ENCODE data around the gene PLCB1.
"Not testable (repeated sequence)": the region's sequence is repeated elsewhere in the genome, so short reads cannot be mapped to it uniquely, and the experiment has no call there.

PLCB1 gene

GRCh38 chr20:8363970-8364733 is 232.1 kb downstream of the PLCB1 start:
- H3K36me3 Mint-ChIP-seq = no peaks in the 10 kb centered on the region
- no peaks in the 10 kb centered on the region for H3K4me1 Mint-ChIP-seq

DNA sequence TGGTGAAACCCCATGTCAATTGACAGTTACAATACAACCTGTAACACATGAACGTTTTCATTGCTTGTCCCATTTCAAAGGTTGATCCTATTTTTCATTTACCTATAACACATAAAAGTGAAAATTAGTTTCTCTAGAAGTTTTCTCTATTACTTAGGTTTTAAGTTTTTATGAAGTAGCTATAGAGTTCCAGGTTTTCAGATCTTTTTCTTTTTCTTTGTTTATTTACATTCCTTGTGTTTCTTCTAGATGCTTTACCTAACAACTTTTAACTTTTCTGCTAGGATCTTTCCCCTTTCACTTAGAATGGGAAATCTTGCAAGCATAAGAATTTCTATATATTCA is 232.6 kb downstream of the PLCB1 start:
- H3K4me1 Mint-ChIP-seq = no peaks in the 10 kb centered on the region
- H3K9me3 Mint-ChIP-seq = no peaks in the 10 kb centered on the region
- H3K27me3 Mint-ChIP-seq = no peaks in the 10 kb centered on the region
- no peaks in the 10 kb centered on the region for H3K36me3 Mint-ChIP-seq
- CTCF ChIA-PET = no interaction called here
- no peak overlapping the region for H3K4me3 Mint-ChIP-seq
- H3K27ac Mint-ChIP-seq = no peak overlapping the region
- DNase-seq = no peak

More at GRCh38 chr20:8363970-8364733, 232.1 kb downstream of the PLCB1 start:
- CTCF ChIA-PET = no interaction called here
- Mint-ChIP-seq H3K9me3 (no peaks in the 10 kb centered on the region), H3K27ac (no peak overlapping the region), H3K27me3 (no peaks in the 10 kb centered on the region), H3K4me3 (no peak overlapping the region)
- no peak for DNase-seq

GRCh38 chr20:8365634-8366033 is 233.6 kb downstream of the PLCB1 start:
- Mint-ChIP-seq H3K4me1 (no peaks in the 10 kb centered on the region), H3K36me3 (no peaks in the 10 kb centered on the region), H3K27ac (no peak overlapping the region), H3K9me3 (no peaks in the 10 kb centered on the region), H3K27me3 (no peaks in the 10 kb centered on the region), H3K4me3 (no peak overlapping the region)
- no peak for DNase-seq
- CTCF ChIA-PET = no interaction called here

DNA sequence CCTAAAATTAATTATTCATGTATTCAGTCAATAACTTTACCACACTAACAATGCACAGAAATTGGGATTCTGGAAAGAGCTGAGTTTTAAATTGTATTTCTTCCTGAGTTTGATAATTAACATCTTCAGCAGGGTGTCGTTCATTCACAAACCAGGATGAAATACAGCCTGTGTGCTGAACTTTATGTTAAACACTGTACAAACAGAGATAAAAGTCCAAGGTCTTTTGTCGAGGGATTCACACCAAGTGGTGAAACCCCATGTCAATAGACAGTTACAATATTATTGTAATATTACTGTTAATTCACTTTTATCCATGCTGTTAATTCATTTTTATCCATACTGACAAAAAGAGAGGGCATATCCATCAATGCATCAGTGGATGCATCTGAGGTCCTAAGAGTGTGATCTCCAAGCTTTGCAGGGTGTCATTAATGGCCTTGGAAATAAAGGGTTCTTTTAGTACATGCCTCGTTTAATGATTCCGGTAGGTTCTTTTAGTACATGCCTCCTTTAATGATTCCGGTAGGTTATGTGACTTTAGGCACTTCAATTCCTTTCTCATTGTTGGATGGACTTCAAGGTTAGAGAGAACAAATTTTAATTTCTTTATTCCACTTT is 234.3 kb downstream of the PLCB1 start:
- Mint-ChIP-seq H3K36me3 (no peaks in the 10 kb centered on the region), H3K9me3 (no peaks in the 10 kb centered on the region), H3K4me3 (no peak overlapping the region), H3K27ac (no peak overlapping the region), H3K27me3 (no peaks in the 10 kb centered on the region), H3K4me1 (no peaks in the 10 kb centered on the region)
- CTCF ChIA-PET = no interaction called here
- DNase-seq = no peak

DNA sequence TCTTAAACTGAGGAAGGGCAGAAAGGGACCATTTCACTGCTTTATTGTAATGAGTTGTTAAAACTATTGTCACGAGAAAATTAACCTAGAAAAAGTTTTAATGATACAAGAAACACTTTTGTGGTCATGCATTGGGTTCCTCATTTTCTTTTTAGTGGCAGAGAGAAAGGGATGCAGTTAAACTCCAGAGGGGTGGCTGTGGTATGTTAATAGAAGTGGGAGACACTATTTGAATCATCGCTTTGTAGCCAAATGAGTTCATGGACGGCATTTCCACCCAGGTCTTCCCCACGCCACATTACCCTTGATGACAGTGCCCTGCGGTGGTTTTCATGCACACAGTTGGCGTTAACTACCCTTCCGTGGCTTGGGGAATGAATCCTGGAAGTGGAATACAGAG is 235.6 kb downstream of the PLCB1 start:
- Mint-ChIP-seq H3K27me3 (no peaks in the 10 kb centered on the region), H3K36me3 (no peaks in the 10 kb centered on the region), H3K9me3 (no peaks in the 10 kb centered on the region), H3K27ac (no peak overlapping the region), H3K4me3 (no peak overlapping the region), H3K4me1 (no peaks in the 10 kb centered on the region)
- CTCF ChIA-PET = no interaction called here
- DNase-seq = no peak

DNA sequence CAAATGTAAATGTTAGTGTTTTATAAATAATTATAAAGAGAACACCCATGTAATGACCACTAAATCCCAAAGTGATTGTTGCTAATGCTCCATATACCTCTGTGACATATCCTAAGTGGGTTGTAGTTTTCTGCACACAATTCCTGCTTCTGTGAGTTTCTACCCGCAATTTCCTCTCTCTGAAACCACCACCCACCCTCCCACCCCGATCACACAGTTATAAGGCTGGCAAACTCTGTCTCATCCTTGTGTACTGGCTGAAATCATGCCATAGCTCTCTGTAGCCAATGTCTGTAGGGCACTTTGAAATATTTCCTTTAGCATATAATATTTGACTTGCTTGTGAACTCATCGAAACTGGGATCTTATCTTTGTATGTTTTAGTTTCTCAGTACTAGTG is 236.6 kb downstream of the PLCB1 start:
- Mint-ChIP-seq H3K4me1 (no peaks in the 10 kb centered on the region), H3K27me3 (no peaks in the 10 kb centered on the region), H3K36me3 (no peaks in the 10 kb centered on the region), H3K4me3 (no peak overlapping the region), H3K9me3 (no peaks in the 10 kb centered on the region), H3K27ac (no peak overlapping the region)
- CTCF ChIA-PET = no interaction called here
- no peak for DNase-seq

DNA sequence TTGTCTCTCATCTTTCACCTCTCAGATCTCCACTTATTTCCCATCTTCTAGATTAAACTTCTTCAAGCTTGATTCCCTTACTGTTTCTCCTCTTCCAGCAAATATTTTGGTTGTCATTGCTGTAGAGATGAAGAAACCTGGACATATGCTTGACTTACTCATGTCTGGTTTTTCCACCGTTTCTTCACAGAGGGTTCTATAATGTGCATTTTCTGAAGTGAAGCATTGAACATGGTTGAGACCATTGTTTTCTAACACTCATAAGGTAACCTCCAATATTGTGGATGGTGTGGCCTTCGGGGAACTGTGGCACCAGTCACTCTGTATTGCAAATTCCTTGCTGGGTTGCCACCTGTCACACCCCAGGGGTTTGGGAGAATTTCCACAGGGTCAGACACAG is 237.2 kb downstream of the PLCB1 start:
- no peak for DNase-seq
- Mint-ChIP-seq H3K27ac (no peak overlapping the region), H3K4me1 (no peaks in the 10 kb centered on the region), H3K9me3 (no peaks in the 10 kb centered on the region), H3K27me3 (no peaks in the 10 kb centered on the region), H3K36me3 (no peaks in the 10 kb centered on the region), H3K4me3 (no peak overlapping the region)
- CTCF ChIA-PET = no interaction called here

DNA sequence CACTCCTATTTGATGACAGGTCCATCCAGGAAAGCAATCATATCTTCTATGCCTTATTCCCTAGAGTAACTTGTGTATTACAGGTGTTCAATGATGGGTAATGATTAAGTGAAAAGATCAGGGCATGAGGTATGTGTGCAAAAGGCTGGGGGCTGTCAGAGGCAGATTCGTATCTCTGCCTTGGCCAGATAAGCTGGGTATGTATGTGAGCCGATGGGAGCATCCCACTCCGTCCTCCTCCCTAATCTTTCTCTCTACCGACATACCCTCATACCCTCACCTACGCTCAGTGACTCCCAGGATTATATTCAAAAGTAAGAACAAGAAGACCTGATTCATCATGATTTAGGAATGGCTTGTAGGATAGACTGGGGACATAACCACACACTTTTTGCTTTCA is 238.7 kb downstream of the PLCB1 start:
- Mint-ChIP-seq H3K4me1 (no peaks in the 10 kb centered on the region), H3K36me3 (no peaks in the 10 kb centered on the region), H3K4me3 (no peak overlapping the region), H3K27me3 (no peaks in the 10 kb centered on the region), H3K9me3 (no peaks in the 10 kb centered on the region), H3K27ac (no peak overlapping the region)
- CTCF ChIA-PET = no interaction called here
- no peak for DNase-seq

- CTCF ChIA-PET = no interaction called here
Measured at GRCh38 chr20:8372824-8373380, 240.8 kb downstream of the PLCB1 start.

GRCh38 chr20:8373579-8373978 is 241.5 kb downstream of the PLCB1 start:
- CTCF ChIA-PET = no interaction called here
- H3K4me1 Mint-ChIP-seq = no peaks in the 10 kb centered on the region
- no peak overlapping the region for H3K4me3 Mint-ChIP-seq
- DNase-seq = no peak
- H3K36me3 Mint-ChIP-seq = no peaks in the 10 kb centered on the region
- no peaks in the 10 kb centered on the region for H3K9me3 Mint-ChIP-seq
- no peak overlapping the region for H3K27ac Mint-ChIP-seq
- H3K27me3 Mint-ChIP-seq = no peaks in the 10 kb centered on the region

More at GRCh38 chr20:8372824-8373380, 240.8 kb downstream of the PLCB1 start:
- Mint-ChIP-seq H3K36me3 (no peaks in the 10 kb centered on the region), H3K4me1 (no peaks in the 10 kb centered on the region), H3K27me3 (no peaks in the 10 kb centered on the region), H3K4me3 (no peak overlapping the region), H3K27ac (no peak overlapping the region), H3K9me3 (no peaks in the 10 kb centered on the region)
- no peak for DNase-seq

DNA sequence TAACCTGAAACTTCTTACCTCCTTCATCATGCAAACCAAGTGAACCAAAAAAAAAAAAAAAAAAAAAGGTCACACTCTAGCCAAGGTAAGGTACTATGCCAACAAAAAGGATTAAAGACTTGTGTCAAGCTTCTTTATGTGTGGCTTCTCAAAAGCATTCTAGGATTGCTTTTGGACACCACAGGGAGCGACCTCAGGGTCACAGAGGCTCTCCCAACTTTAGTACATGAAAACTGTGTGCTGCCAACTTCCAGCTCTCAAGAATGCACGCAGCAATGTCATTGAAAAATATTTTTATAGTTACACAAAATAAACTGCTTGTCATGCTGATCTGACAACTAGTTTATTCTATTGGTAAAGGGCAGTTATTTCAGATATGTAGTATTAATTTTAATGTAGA is 243.8 kb downstream of the PLCB1 start:
- no peaks in the 10 kb centered on the region for H3K4me1 Mint-ChIP-seq
- H3K36me3 Mint-ChIP-seq = no peaks in the 10 kb centered on the region
- no peak for DNase-seq
- no peaks in the 10 kb centered on the region for H3K9me3 Mint-ChIP-seq
- H3K27me3 Mint-ChIP-seq = no peaks in the 10 kb centered on the region
- H3K4me3 Mint-ChIP-seq = no peak overlapping the region
- CTCF ChIA-PET = no interaction called here
- H3K27ac Mint-ChIP-seq = no peak overlapping the region

DNA sequence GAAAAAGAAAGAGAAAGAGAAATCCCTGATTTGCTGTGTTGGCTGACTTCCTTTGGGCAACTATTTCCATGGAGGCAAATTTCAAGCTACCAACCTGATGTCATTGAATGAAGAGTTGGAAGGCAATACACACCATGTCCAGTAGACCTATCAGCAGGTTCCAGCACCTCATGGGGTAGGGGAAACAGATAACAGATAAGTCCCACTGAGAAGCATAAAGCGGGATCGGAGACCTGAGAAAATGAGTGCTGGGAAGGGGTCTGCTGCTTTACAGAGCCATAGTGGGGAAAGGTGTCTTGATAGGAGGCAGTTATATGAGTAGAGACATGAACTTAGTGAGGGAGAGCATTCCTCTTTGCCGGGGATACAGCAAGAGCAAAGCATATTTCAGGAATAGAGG is 244.9 kb downstream of the PLCB1 start:
- Mint-ChIP-seq H3K27ac (no peak overlapping the region), H3K9me3 (no peaks in the 10 kb centered on the region), H3K4me3 (no peak overlapping the region), H3K4me1 (no peaks in the 10 kb centered on the region), H3K27me3 (no peaks in the 10 kb centered on the region), H3K36me3 (no peaks in the 10 kb centered on the region)
- CTCF ChIA-PET = no interaction called here
- no peak for DNase-seq

GRCh38 chr20:8379125-8379524 is 247.1 kb downstream of the PLCB1 start:
- DNase-seq, H3K36me3 Mint-ChIP-seq, H3K4me3 Mint-ChIP-seq, H3K27me3 Mint-ChIP-seq, H3K27ac Mint-ChIP-seq, H3K9me3 Mint-ChIP-seq, H3K4me1 Mint-ChIP-seq, CTCF ChIA-PET: not testable (repeated sequence)

DNA sequence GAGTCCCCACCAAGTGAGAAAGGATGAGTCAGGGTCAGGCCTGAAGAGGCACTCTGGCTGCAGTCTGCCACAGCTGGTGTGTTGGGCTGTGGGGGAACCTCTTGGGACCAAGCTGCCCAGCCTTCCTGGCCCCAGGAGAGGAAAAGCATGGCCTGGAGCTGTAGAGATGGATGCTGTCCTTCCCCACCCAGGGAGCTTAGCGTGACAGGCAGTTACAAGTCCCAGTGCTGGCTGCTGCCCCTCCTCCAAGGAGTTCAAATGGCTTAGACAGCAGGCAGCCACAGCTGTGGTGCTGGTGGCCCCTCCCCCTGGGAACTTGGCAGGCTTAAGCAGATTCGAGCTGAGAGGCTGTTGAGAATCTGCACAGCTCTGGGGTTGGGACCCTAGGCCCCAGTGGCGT is 253.2 kb downstream of the PLCB1 start:
- no peak overlapping the region for H3K27ac Mint-ChIP-seq
- peaks cover 5% of the 10 kb centered on the region for H3K27me3 Mint-ChIP-seq
- no peak for DNase-seq
- no peak overlapping the region for H3K4me3 Mint-ChIP-seq
- CTCF ChIA-PET = no interaction called here
- no peaks in the 10 kb centered on the region for H3K9me3 Mint-ChIP-seq
- H3K36me3 Mint-ChIP-seq = no peaks in the 10 kb centered on the region
- no peaks in the 10 kb centered on the region for H3K4me1 Mint-ChIP-seq

DNA sequence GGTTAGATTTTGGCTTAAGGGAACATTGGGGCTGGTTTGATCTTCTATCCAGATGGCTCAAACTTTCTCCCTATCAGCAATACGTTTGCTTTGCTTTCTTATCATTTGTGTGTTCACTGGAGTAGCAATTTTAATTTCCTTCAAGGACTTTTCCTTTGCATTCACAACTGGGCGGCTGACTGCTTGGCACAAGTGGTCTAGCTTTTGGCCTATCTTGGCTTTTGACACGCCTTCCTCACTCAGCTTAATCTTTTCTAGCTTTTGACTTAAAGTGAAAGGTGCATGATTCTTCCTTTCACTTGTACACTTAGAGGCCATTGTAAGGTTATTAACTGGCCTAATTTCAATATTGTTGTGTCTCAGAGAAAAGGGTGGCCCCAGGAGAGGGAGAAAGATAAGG is 254.9 kb downstream of the PLCB1 start:
- no peak overlapping the region for H3K4me3 Mint-ChIP-seq
- no peak for DNase-seq
- H3K27ac Mint-ChIP-seq = no peak overlapping the region
- CTCF ChIA-PET = interaction anchor here (0.7 to 2.1 kb wide), 5 partner anchors 25 to 373 kb away, joined by 3 to 6 read pairs (median 3); no protein-coding TSS in a partner anchor
- H3K9me3 Mint-ChIP-seq = no peaks in the 10 kb centered on the region
- no peaks in the 10 kb centered on the region for H3K4me1 Mint-ChIP-seq
- H3K36me3 Mint-ChIP-seq = no peaks in the 10 kb centered on the region
- H3K27me3 Mint-ChIP-seq = peaks cover 5% of the 10 kb centered on the region

All from activated naive CD4-positive, alpha-beta T cell treated with anti-CD3 and anti-CD28 coated beads, Interleukin-2, amount 10 ng/mL, durations not matched to agents 7 days and 5 days (primary cell).